HepG2 (cell line): ENCODE measurements around the gene SEMA6B.

ENCODE experiments used
- FOXM1 ChIP-seq: sonication (generic); formaldehyde crosslinking; IDR thresholded peaks from 2 replicates; pipeline ENCODE4 v1.5.0; 2020; ENCODE audit warnings: missing genetic modification reagents
- MED13 ChIP-seq: sonication (generic); formaldehyde crosslinking; IDR thresholded peaks from 2 replicates; pipeline ENCODE4 v1.5.0; 2020; ENCODE audit warnings: missing genetic modification reagents
- POLR2A ChIP-seq, 2 experiments: IDR thresholded peaks; 2 replicates each; pipeline ENCODE4 v1.6.1; 2011; ENCODE audit warnings: low read depth in 2 of 2, low read length in 2 of 2, mild to moderate bottlenecking in 1 of 2, moderate library complexity in 1 of 2; ENCODE audit not compliant: insufficient read depth in 1 of 2
- STAG1 ChIP-seq: sonication (generic); formaldehyde crosslinking; IDR thresholded peaks from 2 replicates; pipeline ENCODE4 v1.4.0; 2020; ENCODE audit warnings: missing genetic modification reagents
- ZBTB14 ChIP-seq: sonication (generic); formaldehyde crosslinking; IDR thresholded peaks from 2 replicates; pipeline ENCODE4 v1.4.0; 2020; ENCODE audit warnings: missing genetic modification reagents
- ZNF12 ChIP-seq: sonication (generic); formaldehyde crosslinking; IDR thresholded peaks from 2 replicates; pipeline ENCODE4 v1.5.0; 2020; ENCODE audit warnings: missing genetic modification reagents
- TF ChIP-seq, protein P1 (sequence below): sonication (generic); formaldehyde crosslinking; IDR thresholded peaks from 2 replicates; pipeline ENCODE4 v1.5.0; 2020; ENCODE audit warnings: mild to moderate bottlenecking, missing genetic modification reagents, moderate library complexity
- TF ChIP-seq, protein P2 (sequence below): sonication (generic); formaldehyde crosslinking; IDR thresholded peaks from 2 replicates; pipeline ENCODE4 v1.8.1; 2023; ENCODE audit warnings: mild to moderate bottlenecking, missing genetic modification reagents, borderline replicate concordance
- TF ChIP-seq, protein P3 (sequence below): sonication (generic); formaldehyde crosslinking; IDR thresholded peaks from 2 replicates; pipeline ENCODE4 v1.8.0; 2022; ENCODE audit warnings: missing genetic modification reagents, mild to moderate bottlenecking, moderate library complexity, borderline replicate concordance

GRCh38 chr19:4507804-4508203 is 51.7 kb downstream of the SEMA6B start:
- TF ChIP-seq FOXM1 (CRISPR knock-in tag), result no peak
- TF ChIP-seq, protein P1, sequence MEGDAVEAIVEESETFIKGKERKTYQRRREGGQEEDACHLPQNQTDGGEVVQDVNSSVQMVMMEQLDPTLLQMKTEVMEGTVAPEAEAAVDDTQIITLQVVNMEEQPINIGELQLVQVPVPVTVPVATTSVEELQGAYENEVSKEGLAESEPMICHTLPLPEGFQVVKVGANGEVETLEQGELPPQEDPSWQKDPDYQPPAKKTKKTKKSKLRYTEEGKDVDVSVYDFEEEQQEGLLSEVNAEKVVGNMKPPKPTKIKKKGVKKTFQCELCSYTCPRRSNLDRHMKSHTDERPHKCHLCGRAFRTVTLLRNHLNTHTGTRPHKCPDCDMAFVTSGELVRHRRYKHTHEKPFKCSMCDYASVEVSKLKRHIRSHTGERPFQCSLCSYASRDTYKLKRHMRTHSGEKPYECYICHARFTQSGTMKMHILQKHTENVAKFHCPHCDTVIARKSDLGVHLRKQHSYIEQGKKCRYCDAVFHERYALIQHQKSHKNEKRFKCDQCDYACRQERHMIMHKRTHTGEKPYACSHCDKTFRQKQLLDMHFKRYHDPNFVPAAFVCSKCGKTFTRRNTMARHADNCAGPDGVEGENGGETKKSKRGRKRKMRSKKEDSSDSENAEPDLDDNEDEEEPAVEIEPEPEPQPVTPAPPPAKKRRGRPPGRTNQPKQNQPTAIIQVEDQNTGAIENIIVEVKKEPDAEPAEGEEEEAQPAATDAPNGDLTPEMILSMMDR (CRISPR knock-in tag), result no peak
- TF ChIP-seq STAG1 (CRISPR knock-in tag), result no peak
- TF ChIP-seq, protein P2, sequence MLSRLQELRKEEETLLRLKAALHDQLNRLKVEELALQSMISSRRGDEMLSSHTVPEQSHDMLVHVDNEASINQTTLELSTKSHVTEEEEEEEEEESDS, result no peak
- no peak for TF ChIP-seq MED13 (CRISPR knock-in tag)
- TF ChIP-seq POLR2A (IDR thresholded peaks at IDR 0.05; ENCODE audit: insufficient read depth in 1 of 2, low read depth in 2 of 2, low read length in 2 of 2), result 0 out of 4 replicates have a peak, but pooled peaks of 1 of the 2 experiments have one; percentile 13
- TF ChIP-seq ZBTB14 (CRISPR knock-in tag), result no peak
- no peak for TF ChIP-seq ZNF12 (CRISPR knock-in tag)
- TF ChIP-seq, protein P3, sequence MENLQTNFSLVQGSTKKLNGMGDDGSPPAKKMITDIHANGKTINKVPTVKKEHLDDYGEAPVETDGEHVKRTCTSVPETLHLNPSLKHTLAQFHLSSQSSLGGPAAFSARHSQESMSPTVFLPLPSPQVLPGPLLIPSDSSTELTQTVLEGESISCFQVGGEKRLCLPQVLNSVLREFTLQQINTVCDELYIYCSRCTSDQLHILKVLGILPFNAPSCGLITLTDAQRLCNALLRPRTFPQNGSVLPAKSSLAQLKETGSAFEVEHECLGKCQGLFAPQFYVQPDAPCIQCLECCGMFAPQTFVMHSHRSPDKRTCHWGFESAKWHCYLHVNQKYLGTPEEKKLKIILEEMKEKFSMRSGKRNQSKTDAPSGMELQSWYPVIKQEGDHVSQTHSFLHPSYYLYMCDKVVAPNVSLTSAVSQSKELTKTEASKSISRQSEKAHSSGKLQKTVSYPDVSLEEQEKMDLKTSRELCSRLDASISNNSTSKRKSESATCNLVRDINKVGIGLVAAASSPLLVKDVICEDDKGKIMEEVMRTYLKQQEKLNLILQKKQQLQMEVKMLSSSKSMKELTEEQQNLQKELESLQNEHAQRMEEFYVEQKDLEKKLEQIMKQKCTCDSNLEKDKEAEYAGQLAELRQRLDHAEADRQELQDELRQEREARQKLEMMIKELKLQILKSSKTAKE, result no peak
